KMS-11 (cell line): ENCODE results near the gene CELA2B.

Experiments used
- H2AFZ ChIP-seq: fragments of 200-600 bp; sonication (generic); 2 replicates; pipeline ENCODE4 v1.6.1; 2016; ENCODE audit warnings: antibody characterized with exemption, mixed run types, low read depth
- H3K27ac ChIP-seq: fragments of 200-600 bp; sonication (generic); 2 replicates; pipeline ENCODE4 v1.6.1; 2016; ENCODE audit warnings: mild to moderate bottlenecking, mixed run types
- H3K27me3 ChIP-seq: fragments of 200-600 bp; sonication (generic); 2 replicates; pipeline ENCODE4 v1.6.1; 2017; ENCODE audit warnings: mild to moderate bottlenecking, low read depth, mixed run types, moderate library complexity; ENCODE audit not compliant: insufficient read depth
- H3K36me3 ChIP-seq: fragments of 200-600 bp; sonication (generic); 2 replicates; pipeline ENCODE4 v1.6.1; 2017; ENCODE audit warnings: mild to moderate bottlenecking, mixed run types; ENCODE audit not compliant: insufficient read depth
- H3K4me1 ChIP-seq: fragments of 200-600 bp; sonication (generic); 2 replicates; pipeline ENCODE4 v1.6.1; 2016; ENCODE audit warnings: mild to moderate bottlenecking, low read depth, mixed run types; ENCODE audit not compliant: poor library complexity, severe bottlenecking
- H3K4me2 ChIP-seq: fragments of 200-600 bp; sonication (generic); 2 replicates; pipeline ENCODE4 v1.7.0; 2016; ENCODE audit warnings: mild to moderate bottlenecking, mixed run types
- H3K4me3 ChIP-seq: fragments of 200-600 bp; sonication (generic); IDR thresholded peaks from 2 replicates; pipeline ENCODE4 v1.6.1; 2017; ENCODE audit warnings: low read depth, low read length, mixed read lengths; ENCODE audit not compliant: insufficient read depth
- H3K79me2 ChIP-seq: fragments of 200-600 bp; sonication (generic); 2 replicates; pipeline ENCODE4 v1.6.1; 2016; ENCODE audit warnings: low read depth, mixed run types; ENCODE audit not compliant: insufficient read depth
- H3K9ac ChIP-seq: fragments of 200-600 bp; sonication (generic); 2 replicates; pipeline ENCODE4 v1.6.1; 2016; ENCODE audit warnings: mild to moderate bottlenecking, mixed run types
- H4K20me1 ChIP-seq: fragments of 200-600 bp; sonication (generic); 2 replicates; pipeline ENCODE4 v1.6.1; 2016; ENCODE audit warnings: mild to moderate bottlenecking, mixed run types; ENCODE audit not compliant: insufficient read depth
- CTCF ChIP-seq: fragments of 200-600 bp; sonication (generic); conservative IDR thresholded peaks from 2 replicates; pipeline ENCODE4 v1.6.1; 2017; ENCODE audit warnings: low read depth, mild to moderate bottlenecking, antibody characterized with exemption, low read length, moderate library complexity, mixed read lengths

Gene CELA2B

GRCh38 chr1:15439325-15439724, 36.6 kb upstream of the CELA2B start:
- Histone ChIP-seq H4K20me1 (no peaks in the 10 kb centered on the region), H3K27me3 (no peaks in the 10 kb centered on the region), H3K27ac (no peak overlapping the region), H3K9ac (no peak overlapping the region), H3K4me2 (no peak overlapping the region), H3K36me3 (no peaks in the 10 kb centered on the region), H2AFZ (no peak overlapping the region), H3K4me3 (no peak overlapping the region), H3K4me1 (no peaks in the 10 kb centered on the region), H3K79me2 (no peaks in the 10 kb centered on the region)
- no peak for TF ChIP-seq CTCF

DNA sequence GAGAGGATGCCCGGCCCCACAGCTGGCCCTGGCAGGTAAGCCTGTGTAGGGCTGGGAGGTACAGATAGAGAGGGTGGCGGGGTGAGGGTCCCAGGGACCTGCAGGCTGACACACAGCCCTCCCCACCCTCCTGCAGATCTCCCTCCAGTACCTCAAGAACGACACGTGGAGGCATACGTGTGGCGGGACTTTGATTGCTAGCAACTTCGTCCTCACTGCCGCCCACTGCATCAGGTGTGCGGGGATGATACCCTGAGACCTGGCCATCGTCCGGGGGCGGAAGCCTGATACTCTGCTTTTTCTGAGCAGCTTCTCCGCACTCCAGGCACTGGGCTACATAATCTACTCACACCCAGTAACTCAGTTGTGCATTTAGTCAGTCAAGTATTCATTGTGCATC, 35.5 kb upstream of the CELA2B start:
- H3K36me3 ChIP-seq, result no peaks in the 10 kb centered on the region
- TF ChIP-seq CTCF, result no peak
- H3K27me3 ChIP-seq, result no peaks in the 10 kb centered on the region
- no peak overlapping the region for H2AFZ ChIP-seq
- H3K27ac ChIP-seq, result no peak overlapping the region
- H3K79me2 ChIP-seq, result no peaks in the 10 kb centered on the region
- H4K20me1 ChIP-seq, result no peaks in the 10 kb centered on the region
- no peak overlapping the region for H3K4me2 ChIP-seq
- H3K9ac ChIP-seq, result no peak overlapping the region
- H3K4me3 ChIP-seq, result no peak overlapping the region
- no peaks in the 10 kb centered on the region for H3K4me1 ChIP-seq

DNA sequence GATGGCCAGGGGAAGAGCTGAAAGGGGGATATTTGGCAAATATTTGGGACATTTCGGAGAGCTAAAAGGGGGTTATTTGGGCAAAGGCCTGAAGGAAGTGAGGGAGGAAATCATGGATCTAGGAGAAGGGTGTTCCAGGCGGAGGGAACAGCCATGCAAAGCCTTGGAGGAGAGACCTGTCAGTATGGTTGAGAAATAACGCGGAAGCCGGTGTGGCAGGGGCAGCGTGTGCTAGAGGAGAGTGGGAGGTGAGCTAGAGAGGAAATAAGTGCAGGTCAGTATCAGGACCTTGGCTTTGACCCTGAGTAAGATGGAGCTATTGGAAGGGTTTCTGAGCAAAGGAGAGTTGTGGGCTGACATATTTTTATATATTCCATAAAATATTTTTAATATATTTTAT, 34.7 kb upstream of the CELA2B start:
- H3K4me2 ChIP-seq, result no peak overlapping the region
- TF ChIP-seq CTCF, result no peak
- H3K36me3 ChIP-seq, result no peaks in the 10 kb centered on the region
- no peak overlapping the region for H3K27ac ChIP-seq
- H3K79me2 ChIP-seq, result no peaks in the 10 kb centered on the region
- no peak overlapping the region for H3K9ac ChIP-seq
- no peak overlapping the region for H2AFZ ChIP-seq
- no peaks in the 10 kb centered on the region for H3K27me3 ChIP-seq
- no peaks in the 10 kb centered on the region for H4K20me1 ChIP-seq
- no peak overlapping the region for H3K4me3 ChIP-seq
- no peaks in the 10 kb centered on the region for H3K4me1 ChIP-seq

DNA sequence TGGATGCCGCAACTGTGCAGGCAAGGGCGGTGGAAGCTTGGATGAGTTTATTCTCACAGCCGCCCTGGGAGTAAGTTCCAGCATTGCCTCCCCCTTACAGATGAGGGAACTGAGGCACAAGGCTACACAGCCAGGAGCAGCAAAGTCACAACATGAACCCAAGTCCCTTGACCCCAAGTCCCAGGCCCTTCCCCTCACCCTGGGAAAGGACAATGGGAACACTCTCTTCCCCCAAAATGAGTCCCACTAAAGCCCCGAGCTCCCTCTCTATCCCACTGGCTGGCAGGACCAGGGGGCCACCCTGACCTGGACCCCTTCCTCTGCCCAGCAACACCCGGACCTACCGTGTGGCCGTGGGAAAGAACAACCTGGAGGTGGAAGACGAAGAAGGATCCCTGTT, 33.8 kb upstream of the CELA2B start:
- no peaks in the 10 kb centered on the region for H3K27me3 ChIP-seq
- no peak for TF ChIP-seq CTCF
- H3K79me2 ChIP-seq, result no peaks in the 10 kb centered on the region
- no peak overlapping the region for H3K27ac ChIP-seq
- H4K20me1 ChIP-seq, result no peaks in the 10 kb centered on the region
- H3K4me3 ChIP-seq, result no peak overlapping the region
- H3K4me1 ChIP-seq, result no peaks in the 10 kb centered on the region
- no peak overlapping the region for H3K4me2 ChIP-seq
- no peak overlapping the region for H2AFZ ChIP-seq
- H3K36me3 ChIP-seq, result no peaks in the 10 kb centered on the region
- no peak overlapping the region for H3K9ac ChIP-seq

DNA sequence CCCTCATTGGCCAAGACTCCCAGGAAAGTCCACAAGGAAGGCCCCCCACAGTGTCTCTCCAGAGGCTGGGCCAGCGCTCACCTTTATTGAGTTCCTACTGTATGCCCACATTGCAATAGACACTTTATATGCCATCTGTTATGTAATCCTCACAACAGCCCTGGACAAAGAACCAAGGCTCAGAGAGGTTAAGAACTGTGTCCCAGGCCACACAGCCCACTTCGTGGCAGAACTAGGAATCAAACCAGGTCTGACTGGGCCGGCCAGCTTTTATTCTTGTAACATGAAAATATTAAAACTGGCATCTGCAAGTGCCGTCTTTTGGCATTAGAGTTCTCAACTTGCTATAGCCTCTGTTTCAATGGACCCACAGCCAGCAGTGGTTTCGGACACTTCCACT, 33.1 kb upstream of the CELA2B start:
- Histone ChIP-seq H4K20me1 (no peaks in the 10 kb centered on the region), H3K9ac (no peak overlapping the region), H3K27me3 (no peaks in the 10 kb centered on the region), H2AFZ (no peak overlapping the region), H3K79me2 (no peaks in the 10 kb centered on the region), H3K4me3 (no peak overlapping the region), H3K27ac (no peak overlapping the region), H3K36me3 (no peaks in the 10 kb centered on the region), H3K4me2 (no peak overlapping the region), H3K4me1 (no peaks in the 10 kb centered on the region)
- TF ChIP-seq CTCF, result no peak
